H9 (cell line): ENCODE results near the gene DISC1. TPM values are rescaled to one million over a fixed set of nuclear protein-coding genes. Genes with fewer than 3 reads are reported as not detected.

Experiments
- DNase-seq: peaks from one replicate; pipeline ENCODE4 v3.0.0-alpha.2; 2017
- H2AFZ ChIP-seq: one replicate; pipeline ENCODE4 v1.6.1; 2013; ENCODE audit warnings: mild to moderate bottlenecking, low read length, control low read depth, moderate library complexity
- H2AK5ac ChIP-seq: 2 replicates; pipeline ENCODE4 v1.6.1; 2013; ENCODE audit warnings: low read length, control low read depth, mixed read lengths; ENCODE audit not compliant: insufficient read length
- H2BK120ac ChIP-seq: one replicate; pipeline ENCODE4 v1.6.1; 2013; ENCODE audit warnings: low read depth, mild to moderate bottlenecking, low read length, control low read depth, inconsistent platforms; ENCODE audit not compliant: poor library complexity, severe bottlenecking
- H2BK12ac ChIP-seq: 2 replicates; pipeline ENCODE4 v1.6.1; 2013; ENCODE audit warnings: low read length, control low read depth, mixed read lengths, low read depth; ENCODE audit not compliant: insufficient read length
- H2BK15ac ChIP-seq: 2 replicates; pipeline ENCODE4 v1.6.1; 2013; ENCODE audit warnings: low read depth, low read length, control low read depth
- H2BK20ac ChIP-seq: one replicate; pipeline ENCODE4 v1.6.1; 2013; ENCODE audit warnings: low read depth, mild to moderate bottlenecking, low read length, control low read depth, inconsistent platforms; ENCODE audit not compliant: poor library complexity, severe bottlenecking
- H2BK5ac ChIP-seq: 2 replicates; pipeline ENCODE4 v1.6.1; 2013; ENCODE audit warnings: low read length, control low read depth, mixed read lengths; ENCODE audit not compliant: insufficient read length
- H3K14ac ChIP-seq: 2 replicates; pipeline ENCODE4 v1.6.1; 2013; ENCODE audit warnings: low read length, control low read depth; ENCODE audit not compliant: insufficient read depth
- H3K18ac ChIP-seq: 2 replicates; pipeline ENCODE4 v1.6.1; 2013; ENCODE audit warnings: low read depth, mild to moderate bottlenecking, mixed read lengths, low read length, control low read depth; ENCODE audit not compliant: insufficient read length
- H3K23ac ChIP-seq: 2 replicates; pipeline ENCODE4 v1.6.1; 2013; ENCODE audit warnings: low read length, control low read depth, mixed read lengths, low read depth; ENCODE audit not compliant: insufficient read length
- H3K23me2 ChIP-seq: 2 replicates; pipeline ENCODE4 v1.6.1; 2013; ENCODE audit warnings: low read depth, mild to moderate bottlenecking, mixed read lengths, low read length, control low read depth; ENCODE audit not compliant: insufficient read length, poor library complexity, severe bottlenecking
- H3K27ac ChIP-seq: 2 replicates; pipeline ENCODE4 v1.5.1; 2013; ENCODE audit warnings: low read length, control low read depth, mixed read lengths, low read depth; ENCODE audit not compliant: insufficient read length
- H3K27me3 ChIP-seq: 2 replicates; pipeline ENCODE4 v1.6.1; 2013; ENCODE audit warnings: low read length, control low read depth, inconsistent platforms; ENCODE audit not compliant: insufficient read depth
- H3K4ac ChIP-seq: 2 replicates; pipeline ENCODE4 v1.6.1; 2013; ENCODE audit warnings: low read depth, mild to moderate bottlenecking, control low read depth, inconsistent platforms, low read length, moderate library complexity
- H3K4me1 ChIP-seq: 2 replicates; pipeline ENCODE4 v1.6.1; 2013; ENCODE audit warnings: low read length, control low read depth, inconsistent platforms; ENCODE audit not compliant: insufficient read depth
- H3K4me2 ChIP-seq: 2 replicates; pipeline ENCODE4 v1.6.1; 2013; ENCODE audit warnings: low read length, control low read depth, mixed read lengths; ENCODE audit not compliant: insufficient read length, insufficient read depth
- H3K56ac ChIP-seq: 2 replicates; pipeline ENCODE4 v1.6.1; 2013; ENCODE audit warnings: low read depth, mild to moderate bottlenecking, mixed read lengths, low read length, control low read depth; ENCODE audit not compliant: insufficient read length
- H3K79me1 ChIP-seq: 2 replicates; pipeline ENCODE4 v1.6.1; 2013; ENCODE audit warnings: low read depth, mild to moderate bottlenecking, moderate library complexity, low read length, control low read depth, inconsistent platforms; ENCODE audit not compliant: insufficient read depth, poor library complexity, severe bottlenecking
- H3K79me2 ChIP-seq: 2 replicates; pipeline ENCODE4 v1.6.1; 2013; ENCODE audit warnings: low read length, control low read depth, inconsistent platforms; ENCODE audit not compliant: insufficient read depth
- H3K9ac ChIP-seq: 2 replicates; pipeline ENCODE4 v1.6.1; 2013; ENCODE audit warnings: low read length, control low read depth, mixed read lengths; ENCODE audit not compliant: insufficient read length; ENCODE audit errors: extremely low read depth
- H3K9me3 ChIP-seq: one replicate; pipeline ENCODE4 v1.6.1; 2013; ENCODE audit warnings: low read depth, low read length, inconsistent platforms; ENCODE audit not compliant: control insufficient read depth
- H3T11ph ChIP-seq: one replicate; pipeline ENCODE4 v1.6.1; 2013; ENCODE audit warnings: mild to moderate bottlenecking, low read length, control low read depth, inconsistent platforms
- H4K20me1 ChIP-seq: one replicate; pipeline ENCODE4 v1.6.1; 2013; ENCODE audit not compliant: control insufficient read depth, insufficient read length, insufficient read depth
- H4K5ac ChIP-seq: 2 replicates; pipeline ENCODE4 v1.6.1; 2013; ENCODE audit warnings: low read depth, mild to moderate bottlenecking, mixed read lengths, low read length, control low read depth; ENCODE audit not compliant: insufficient read length
- H4K8ac ChIP-seq: replicated peaks from 2 replicates; pipeline ENCODE4 v1.6.1; 2013; ENCODE audit warnings: low read length, control low read depth, mixed read lengths, low read depth; ENCODE audit not compliant: insufficient read length
- H4K91ac ChIP-seq: 2 replicates; pipeline ENCODE4 v1.6.1; 2013; ENCODE audit warnings: low read depth, mild to moderate bottlenecking, moderate library complexity, mixed read lengths, low read length, control low read depth; ENCODE audit not compliant: insufficient read length
- H3K27ac Mint-ChIP-seq, 3 experiments: 2 replicates in 2 of 3; 3 replicates in 1 of 3; pipeline ENCODE4 v1.8.0; 2020 to 2021; ENCODE audit warnings: mixed read lengths in 3 of 3, mild to moderate bottlenecking in 1 of 3, moderate library complexity in 1 of 3
- H3K27me3 Mint-ChIP-seq: 2 replicates; pipeline ENCODE4 v1.8.0; 2021; ENCODE audit warnings: low read depth, mild to moderate bottlenecking, moderate library complexity, mixed read lengths
- H3K36me3 Mint-ChIP-seq, 3 experiments: 2 replicates in 2 of 3; 3 replicates in 1 of 3; pipeline ENCODE4 v1.8.0; 2020 to 2021; ENCODE audit warnings: low read depth in 3 of 3, mixed read lengths in 3 of 3; ENCODE audit not compliant: insufficient read depth in 1 of 3
- H3K4me1 Mint-ChIP-seq, 2 experiments: 2 replicates each; pipeline ENCODE4 v1.8.0; 2020; ENCODE audit warnings: mixed read lengths in 2 of 2
- H3K4me3 Mint-ChIP-seq, 2 experiments: 2 replicates in 1 of 2; 3 replicates in 1 of 2; pipeline ENCODE4 v1.8.0; 2020 to 2021; ENCODE audit warnings: mild to moderate bottlenecking in 2 of 2, mixed read lengths in 2 of 2, moderate library complexity in 1 of 2
- H3K9me3 Mint-ChIP-seq, 2 experiments: 2 replicates in 1 of 2; 3 replicates in 1 of 2; pipeline ENCODE4 v1.8.0; 2020; ENCODE audit warnings: mild to moderate bottlenecking in 2 of 2, mixed read lengths in 2 of 2, moderate library complexity in 1 of 2
- WGBS: extraction: QIAGEN DNeasy Blood & Tissue Kit; methylation state at CpG from one replicate; pipeline ENCODE4 v1.1.7; 2013; ENCODE audit warnings: missing lambda C conversion rate, low lambda C conversion rate, mixed read lengths; ENCODE audit not compliant: insufficient read length; ENCODE audit errors: extremely low coverage; 5-methylcytosine and 5-hydroxymethylcytosine counted together
- total RNA-seq: library from RNA; stranded (reverse); gene quantifications from 2 replicates; pipeline ENCODE4 v1.2.1, GENCODE V29; 2021
- TF ChIP-seq, protein P1 (sequence below): fragments of 200-600 bp; sonication (generic); conservative IDR thresholded peaks from 3 replicates; pipeline ENCODE4 v1.8.0; 2021; ENCODE audit warnings: antibody characterized with exemption, mild to moderate bottlenecking

Gene DISC1
- total RNA-seq, 1 experiment from 2014 or later, result 2.5 TPM

DNA sequence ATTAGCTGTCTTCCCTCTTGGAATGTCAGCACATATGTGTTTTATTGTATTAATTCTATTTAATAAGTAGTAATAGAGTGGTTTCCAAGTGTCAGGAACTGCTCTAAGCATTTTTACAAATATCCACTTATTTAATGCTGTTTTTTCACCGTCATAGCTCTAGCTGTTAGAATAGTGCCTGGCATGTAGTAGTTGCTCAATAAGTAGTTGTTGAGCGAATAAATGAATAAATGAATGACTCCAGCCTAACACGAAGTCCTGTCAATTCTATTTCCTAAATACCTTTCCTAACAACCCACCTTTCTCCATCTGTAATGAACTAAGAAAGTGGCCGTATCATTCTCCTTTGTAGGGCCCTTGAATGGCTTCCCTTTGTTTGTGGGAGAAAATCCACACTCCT is 312.5 kb downstream of the DISC1 start:
- no CpG with 5 or more reads among the region's 4 CpGs for WGBS
- no peaks in the 10 kb centered on the region for H3K79me1 ChIP-seq

More for the DNA sequence above, 312.5 kb downstream of the DISC1 start:
- no peaks in the 10 kb centered on the region for H3K36me3 Mint-ChIP-seq
- H3K27me3 Mint-ChIP-seq, result peaks cover 14% of the 10 kb centered on the region
- Histone ChIP-seq H2BK15ac (no peak overlapping the region), H2AFZ (no peak overlapping the region), H4K20me1 (no peaks in the 10 kb centered on the region), H4K91ac (no peak overlapping the region), H2AK5ac (no peak overlapping the region), H3K4me1 (no peaks in the 10 kb centered on the region), H3K27me3 (no peaks in the 10 kb centered on the region), H2BK20ac (no peak overlapping the region), H3K9me3 (no peaks in the 10 kb centered on the region), H4K8ac (no peak overlapping the region), H2BK12ac (no peak overlapping the region), H3K9ac (no peak overlapping the region), H3K23me2 (no peaks in the 10 kb centered on the region), H3K23ac (no peak overlapping the region), H3K4ac (no peak overlapping the region), H3T11ph (no peak overlapping the region), H2BK5ac (no peak overlapping the region), H3K14ac (no peak overlapping the region), H3K56ac (no peak overlapping the region), H4K5ac (no peak overlapping the region), H3K79me2 (no peaks in the 10 kb centered on the region), H3K18ac (no peak overlapping the region), H2BK120ac (no peak overlapping the region), H3K27ac (no peak overlapping the region), H3K4me2 (no peak overlapping the region)
- DNase-seq, result no peak
- H3K27ac Mint-ChIP-seq, result no peak overlapping the region
- H3K4me1 Mint-ChIP-seq, result peaks cover 10 to 11% of the 10 kb centered on the region in 2 experiments; a peak in 3 of 4 replicates
- no peaks in the 10 kb centered on the region; a peak in 1 of 5 replicates for H3K9me3 Mint-ChIP-seq
- H3K4me3 Mint-ChIP-seq, result no peak overlapping the region
- TF ChIP-seq, protein P1, sequence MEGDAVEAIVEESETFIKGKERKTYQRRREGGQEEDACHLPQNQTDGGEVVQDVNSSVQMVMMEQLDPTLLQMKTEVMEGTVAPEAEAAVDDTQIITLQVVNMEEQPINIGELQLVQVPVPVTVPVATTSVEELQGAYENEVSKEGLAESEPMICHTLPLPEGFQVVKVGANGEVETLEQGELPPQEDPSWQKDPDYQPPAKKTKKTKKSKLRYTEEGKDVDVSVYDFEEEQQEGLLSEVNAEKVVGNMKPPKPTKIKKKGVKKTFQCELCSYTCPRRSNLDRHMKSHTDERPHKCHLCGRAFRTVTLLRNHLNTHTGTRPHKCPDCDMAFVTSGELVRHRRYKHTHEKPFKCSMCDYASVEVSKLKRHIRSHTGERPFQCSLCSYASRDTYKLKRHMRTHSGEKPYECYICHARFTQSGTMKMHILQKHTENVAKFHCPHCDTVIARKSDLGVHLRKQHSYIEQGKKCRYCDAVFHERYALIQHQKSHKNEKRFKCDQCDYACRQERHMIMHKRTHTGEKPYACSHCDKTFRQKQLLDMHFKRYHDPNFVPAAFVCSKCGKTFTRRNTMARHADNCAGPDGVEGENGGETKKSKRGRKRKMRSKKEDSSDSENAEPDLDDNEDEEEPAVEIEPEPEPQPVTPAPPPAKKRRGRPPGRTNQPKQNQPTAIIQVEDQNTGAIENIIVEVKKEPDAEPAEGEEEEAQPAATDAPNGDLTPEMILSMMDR, result no peak
